HepG2 (cell line): ENCODE measurements around the gene CD248. TPM values are rescaled to one million over a fixed set of nuclear protein-coding genes. Genes with fewer than 3 reads are reported as not detected.

ENCODE experiments used
- CENPT ChIP-seq: sonication (generic); formaldehyde crosslinking; IDR thresholded peaks from 2 replicates; pipeline ENCODE4 v1.8.0; 2022; ENCODE audit warnings: low read depth, mild to moderate bottlenecking, moderate library complexity, missing genetic modification reagents
- EED ChIP-seq: sonication (generic); formaldehyde crosslinking; IDR thresholded peaks from 2 replicates; pipeline ENCODE4 v1.5.0; 2020; ENCODE audit warnings: mild to moderate bottlenecking, missing genetic modification reagents
- FLYWCH1 ChIP-seq: sonication (generic); formaldehyde crosslinking; IDR thresholded peaks from 2 replicates; pipeline ENCODE4 v1.8.1; 2023; ENCODE audit warnings: mild to moderate bottlenecking, missing genetic modification reagents
- GABPA ChIP-seq, 2 experiments: IDR thresholded peaks; 2 replicates each; pipeline ENCODE4 v1.6.1; 2011 to 2016; ENCODE audit warnings: low read depth in 2 of 2, low read length in 1 of 2, missing biosample characterization in 1 of 2, missing genetic modification characterization in 1 of 2
- HDAC1 ChIP-seq: sonication (generic); formaldehyde crosslinking; IDR thresholded peaks from 2 replicates; pipeline ENCODE4 v1.5.1; 2020; ENCODE audit warnings: mild to moderate bottlenecking, missing genetic modification reagents
- HMGA1 ChIP-seq: sonication (generic); formaldehyde crosslinking; conservative IDR thresholded peaks from 2 replicates; pipeline ENCODE4 v1.4.0; 2020; ENCODE audit warnings: missing genetic modification reagents
- MEIS1 ChIP-seq: sonication (generic); formaldehyde crosslinking; IDR thresholded peaks from 2 replicates; pipeline ENCODE4 v1.9.0; 2021; ENCODE audit warnings: mild to moderate bottlenecking, missing genetic modification reagents, moderate library complexity, borderline replicate concordance
- NFATC3 ChIP-seq: sonication (generic); formaldehyde crosslinking; IDR thresholded peaks from 2 replicates; pipeline ENCODE4 v1.5.1; 2020; ENCODE audit warnings: mild to moderate bottlenecking, missing genetic modification reagents
- NFE2L2 ChIP-seq: fragments of 150-350 bp; IDR thresholded peaks from 2 replicates; pipeline ENCODE4 v1.6.1; 2014; ENCODE audit warnings: low read length
- NFKB2 ChIP-seq: sonication (generic); formaldehyde crosslinking; IDR thresholded peaks from 2 replicates; pipeline ENCODE4 v1.4.0; 2020; ENCODE audit warnings: missing genetic modification reagents, borderline replicate concordance
- RARA ChIP-seq: IDR thresholded peaks from 2 replicates; pipeline ENCODE4 v1.6.1; 2016; ENCODE audit warnings: missing genetic modification reagents, missing compliant biosample characterization
- RELA ChIP-seq: sonication (generic); formaldehyde crosslinking; IDR thresholded peaks from 2 replicates; pipeline ENCODE4 v1.4.0; 2020; ENCODE audit warnings: missing genetic modification reagents
- SP4 ChIP-seq: sonication (generic); formaldehyde crosslinking; IDR thresholded peaks from 2 replicates; pipeline ENCODE4 v1.8.1; 2023; ENCODE audit warnings: mild to moderate bottlenecking, missing genetic modification reagents
- ZNF101 ChIP-seq: sonication (generic); formaldehyde crosslinking; IDR thresholded peaks from 2 replicates; pipeline ENCODE4 v1.4.0; 2020; ENCODE audit warnings: mild to moderate bottlenecking, low read depth, missing genetic modification reagents, borderline replicate concordance
- ZNF235 ChIP-seq: sonication (generic); formaldehyde crosslinking; IDR thresholded peaks from 2 replicates; pipeline ENCODE4 v1.8.1; 2023; ENCODE audit warnings: mild to moderate bottlenecking, missing genetic modification reagents, borderline replicate concordance
- ZNF260 ChIP-seq: sonication (generic); formaldehyde crosslinking; IDR thresholded peaks from 2 replicates; pipeline ENCODE4 v1.4.0; 2020; ENCODE audit warnings: missing genetic modification reagents, low read depth, mild to moderate bottlenecking, borderline replicate concordance
- ZNF446 ChIP-seq: sonication (generic); formaldehyde crosslinking; IDR thresholded peaks from 2 replicates; pipeline ENCODE4 v1.5.0; 2020; ENCODE audit warnings: mild to moderate bottlenecking, missing genetic modification reagents
- ZNF460 ChIP-seq: sonication (generic); formaldehyde crosslinking; IDR thresholded peaks from 2 replicates; pipeline ENCODE4 v1.5.1; 2020; ENCODE audit warnings: missing genetic modification reagents, mild to moderate bottlenecking, borderline replicate concordance
- ZNF510 ChIP-seq: sonication (generic); formaldehyde crosslinking; IDR thresholded peaks from 2 replicates; pipeline ENCODE4 v1.4.0; 2020; ENCODE audit warnings: low read depth, mild to moderate bottlenecking, missing genetic modification reagents
- ZNF577 ChIP-seq: sonication (generic); formaldehyde crosslinking; IDR thresholded peaks from 2 replicates; pipeline ENCODE4 v1.4.0; 2020; ENCODE audit warnings: mild to moderate bottlenecking, low read depth, missing genetic modification reagents, borderline replicate concordance
- ZNF615 ChIP-seq: sonication (generic); formaldehyde crosslinking; IDR thresholded peaks from 2 replicates; pipeline ENCODE4 v1.5.0; 2020; ENCODE audit warnings: mild to moderate bottlenecking, missing genetic modification reagents, borderline replicate concordance
- ZNF672 ChIP-seq: sonication (generic); formaldehyde crosslinking; IDR thresholded peaks from 2 replicates; pipeline ENCODE4 v1.8.1; 2022; ENCODE audit warnings: missing genetic modification reagents
- ZNF75D ChIP-seq: sonication (generic); formaldehyde crosslinking; IDR thresholded peaks from 2 replicates; pipeline ENCODE4 v1.8.1; 2023; ENCODE audit warnings: missing genetic modification reagents, mild to moderate bottlenecking, borderline replicate concordance
- ZNF841 ChIP-seq: sonication (generic); formaldehyde crosslinking; IDR thresholded peaks from 2 replicates; pipeline ENCODE4 v1.8.1; 2023; ENCODE audit warnings: missing genetic modification reagents, borderline replicate concordance
- polyA plus RNA-seq, 8 experiments: library from polyadenylated mRNA; depleted of rRNA in 3 of 8; stranded (reverse) in 7 of 8; unstranded in 1 of 8; fragments of >200 nt; fragmentation: Illumina TruSeq in 4 of 8; extraction: Trizol in 4 of 8; gene quantifications; 2 replicates each; pipeline versions ENCODE4 v1.2.1 to v1.2.3, GENCODE V29; 2011 to 2016; ENCODE audit warnings: low read depth in 4 of 8, missing spikeins in 1 of 8, mixed read lengths in 1 of 8; ENCODE audit not compliant: insufficient read depth in 1 of 8
- total RNA-seq, 5 experiments: library from RNA; depleted of rRNA; stranded (reverse); fragments of >200 nt; fragmentation: Illumina TruSeq; extraction: Trizol; gene quantifications; 2 replicates each; pipeline ENCODE4 v1.2.3, GENCODE V29; 2016; ENCODE audit warnings: low read depth in 1 of 5
- TF ChIP-seq, protein P1 (sequence below): sonication (generic); formaldehyde crosslinking; IDR thresholded peaks from 2 replicates; pipeline ENCODE4 v1.4.0; 2020; ENCODE audit warnings: mild to moderate bottlenecking, missing genetic modification reagents, borderline replicate concordance
- TF ChIP-seq, protein P2 (sequence below), 2 experiments: fragments of 450-650 bp in 1 of 2; sonication (generic) in 1 of 2; formaldehyde crosslinking; IDR thresholded peaks; 2 replicates each; pipeline versions ENCODE4 v1.5.0 to v1.8.0; 2020 to 2022; ENCODE audit warnings: mild to moderate bottlenecking in 1 of 2, missing genetic modification reagents in 1 of 2
- TF ChIP-seq, protein P3 (sequence below): sonication (generic); formaldehyde crosslinking; IDR thresholded peaks from 2 replicates; pipeline ENCODE4 v1.5.0; 2020; ENCODE audit warnings: missing genetic modification reagents

The CD248 gene
- total and polyA plus RNA-seq, 2 of the 13 experiments (the other 11 are each of a cell fraction or from before 2014, with no cell fraction given) = 0.25 to 0.35 TPM

GRCh38 chr11:66344550-66345315 lies 27.9 kb upstream of the CD248 start, which contains the start of gene BRMS1 (continued):
- TF ChIP-seq MEIS1 (CRISPR knock-in tag) = peak; percentile 79; the same call in 1 of the 2 replicates
- TF ChIP-seq, protein P1, sequence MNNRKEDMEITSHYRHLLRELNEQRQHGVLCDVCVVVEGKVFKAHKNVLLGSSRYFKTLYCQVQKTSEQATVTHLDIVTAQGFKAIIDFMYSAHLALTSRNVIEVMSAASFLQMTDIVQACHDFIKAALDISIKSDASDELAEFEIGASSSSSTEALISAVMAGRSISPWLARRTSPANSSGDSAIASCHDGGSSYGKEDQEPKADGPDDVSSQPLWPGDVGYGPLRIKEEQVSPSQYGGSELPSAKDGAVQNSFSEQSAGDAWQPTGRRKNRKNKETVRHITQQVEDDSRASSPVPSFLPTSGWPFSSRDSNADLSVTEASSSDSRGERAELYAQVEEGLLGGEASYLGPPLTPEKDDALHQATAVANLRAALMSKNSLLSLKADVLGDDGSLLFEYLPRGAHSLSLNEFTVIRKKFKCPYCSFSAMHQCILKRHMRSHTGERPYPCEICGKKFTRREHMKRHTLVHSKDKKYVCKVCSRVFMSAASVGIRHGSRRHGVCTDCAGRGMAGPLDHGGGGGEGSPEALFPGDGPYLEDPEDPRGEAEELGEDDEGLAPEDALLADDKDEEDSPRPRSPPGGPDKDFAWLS (CRISPR knock-in tag) = no peak
- TF ChIP-seq ZNF841 (CRISPR knock-in tag) = no peak
- no peak for TF ChIP-seq CENPT (CRISPR knock-in tag)
- peak; percentile 94; the same call in 1 of the 2 replicates for TF ChIP-seq NFKB2
- no peak; the same call in 1 of the 2 replicates for TF ChIP-seq ZNF101 (CRISPR knock-in tag)
- TF ChIP-seq GABPA (IDR thresholded peaks at IDR 0.05; ENCODE audit: low read depth, low read length) = no peak
- TF ChIP-seq GABPA (CRISPR knock-in tag; IDR thresholded peaks at IDR 0.05; ENCODE audit: low read depth) = peak; percentile 79
- TF ChIP-seq ZNF510 (CRISPR knock-in tag) = 0 out of 2 replicates have a peak, but pooled peaks have one; percentile 74
- TF ChIP-seq, protein P2, sequence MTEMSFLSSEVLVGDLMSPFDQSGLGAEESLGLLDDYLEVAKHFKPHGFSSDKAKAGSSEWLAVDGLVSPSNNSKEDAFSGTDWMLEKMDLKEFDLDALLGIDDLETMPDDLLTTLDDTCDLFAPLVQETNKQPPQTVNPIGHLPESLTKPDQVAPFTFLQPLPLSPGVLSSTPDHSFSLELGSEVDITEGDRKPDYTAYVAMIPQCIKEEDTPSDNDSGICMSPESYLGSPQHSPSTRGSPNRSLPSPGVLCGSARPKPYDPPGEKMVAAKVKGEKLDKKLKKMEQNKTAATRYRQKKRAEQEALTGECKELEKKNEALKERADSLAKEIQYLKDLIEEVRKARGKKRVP (CRISPR knock-in tag; IDR thresholded peaks at IDR 0.05) = no peak
- no peak for TF ChIP-seq ZNF615 (CRISPR knock-in tag)
- peak; percentile 30; the same call in 1 of the 2 replicates for TF ChIP-seq RARA
- TF ChIP-seq EED (CRISPR knock-in tag) = no peak
- no peak for TF ChIP-seq ZNF235 (CRISPR knock-in tag)
- no peak for TF ChIP-seq HMGA1 (CRISPR knock-in tag)
- no peak for TF ChIP-seq ZNF577 (CRISPR knock-in tag)
- no peak for TF ChIP-seq RELA (CRISPR knock-in tag)
- TF ChIP-seq NFE2L2 = no peak
- no peak for TF ChIP-seq NFATC3
- TF ChIP-seq SP4 (CRISPR knock-in tag) = peak; percentile 71; the same call in 1 of the 2 replicates
- TF ChIP-seq FLYWCH1 (CRISPR knock-in tag) = 0 out of 2 replicates have a peak, but pooled peaks have one; percentile 34
- no peak for TF ChIP-seq ZNF446 (CRISPR knock-in tag)
- TF ChIP-seq, protein P3, sequence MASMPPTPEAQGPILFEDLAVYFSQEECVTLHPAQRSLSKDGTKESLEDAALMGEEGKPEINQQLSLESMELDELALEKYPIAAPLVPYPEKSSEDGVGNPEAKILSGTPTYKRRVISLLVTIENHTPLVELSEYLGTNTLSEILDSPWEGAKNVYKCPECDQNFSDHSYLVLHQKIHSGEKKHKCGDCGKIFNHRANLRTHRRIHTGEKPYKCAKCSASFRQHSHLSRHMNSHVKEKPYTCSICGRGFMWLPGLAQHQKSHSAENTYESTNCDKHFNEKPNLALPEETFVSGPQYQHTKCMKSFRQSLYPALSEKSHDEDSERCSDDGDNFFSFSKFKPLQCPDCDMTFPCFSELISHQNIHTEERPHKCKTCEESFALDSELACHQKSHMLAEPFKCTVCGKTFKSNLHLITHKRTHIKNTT (CRISPR knock-in tag) = no peak
- no peak for TF ChIP-seq ZNF75D (CRISPR knock-in tag)
- TF ChIP-seq HDAC1 (CRISPR knock-in tag) = peak; percentile 99
- no peak for TF ChIP-seq ZNF460
- TF ChIP-seq ZNF672 (CRISPR knock-in tag) = no peak
- TF ChIP-seq ZNF260 = no peak
